HG02981 (cell line): ENCODE data around the gene BICD1.
"Not testable (repeated sequence)": the region's sequence is repeated elsewhere in the genome, so short reads cannot be mapped to it uniquely, and the experiment has no call there.

Experiments used
- ATAC-seq: cut with Tn5 transposase; IDR thresholded peaks from one replicate; pipeline ENCODE4 v1.9.1; 2021; ENCODE audit warnings: mild to moderate bottlenecking, moderate library complexity; ENCODE audit not compliant: unreplicated experiment

Gene BICD1

DNA sequence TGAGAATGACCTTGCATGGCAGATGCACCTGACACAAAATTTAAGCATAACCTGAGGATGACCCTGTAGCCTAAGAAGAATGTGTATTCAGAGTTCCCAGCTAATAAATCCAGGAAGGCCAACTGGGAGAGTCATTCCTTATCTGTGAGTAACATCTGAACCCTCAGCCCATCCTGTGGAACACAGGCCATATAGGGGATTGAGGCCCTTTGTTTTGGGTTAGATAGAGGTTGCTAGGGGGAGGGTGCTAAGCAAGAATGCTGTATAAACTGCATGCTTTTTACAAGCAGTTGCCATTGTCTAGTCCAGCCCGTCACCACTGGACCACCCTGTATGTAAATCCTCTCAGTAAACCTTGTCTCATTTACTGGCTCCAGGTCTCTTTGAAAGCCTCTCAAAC is 77.0 kb downstream of the BICD1 start:
- no peak for ATAC-seq

- not testable (repeated sequence) for ATAC-seq
Measured at GRCh38 chr12:32187127-32187526, 80.5 kb downstream of the BICD1 start.

- no peak for ATAC-seq
Measured at GRCh38 chr12:32191445-32191844, 84.8 kb downstream of the BICD1 start.

DNA sequence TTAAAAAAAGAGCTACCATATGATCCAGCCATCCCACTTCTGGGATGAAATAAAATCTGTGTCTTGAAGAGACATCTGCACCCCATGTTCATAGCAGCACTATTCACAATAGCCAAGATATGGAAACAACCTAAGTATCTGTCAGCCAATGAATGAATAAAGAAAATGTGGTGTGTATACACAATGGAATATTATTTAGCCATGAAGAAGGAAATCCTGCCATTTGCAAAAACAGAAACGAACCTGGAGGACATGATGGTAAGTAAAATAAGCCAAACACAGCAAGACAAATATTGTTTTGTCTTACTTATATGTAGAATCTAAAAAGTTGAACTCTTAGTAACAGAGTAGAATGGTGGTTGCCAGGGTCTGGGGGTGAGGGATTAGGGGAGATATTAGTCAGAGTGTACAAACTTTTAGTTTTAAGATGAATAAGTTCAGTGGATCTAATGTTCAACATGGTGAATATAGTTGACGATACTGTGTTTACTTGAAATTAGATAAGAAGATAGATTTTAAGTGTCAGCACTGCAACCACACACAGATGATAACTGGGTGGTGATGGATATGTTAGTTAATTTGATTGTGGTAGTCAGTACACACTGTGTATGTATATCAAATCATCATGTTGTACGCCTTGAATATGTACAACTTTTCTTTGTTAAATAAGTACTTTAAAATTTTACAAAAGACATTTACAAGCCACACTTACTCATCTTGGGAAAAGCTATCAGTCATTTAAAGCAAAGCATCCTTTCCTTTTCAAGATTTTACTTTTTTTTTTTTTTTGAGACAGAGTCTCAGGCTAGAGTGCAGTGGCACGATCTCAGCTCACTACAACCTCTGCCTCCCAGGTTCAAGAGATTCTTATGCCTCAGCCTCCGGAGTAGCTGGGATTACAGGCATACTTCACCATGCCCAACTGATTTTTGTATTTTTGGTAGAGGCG is 89.9 kb downstream of the BICD1 start:
- ATAC-seq, result no peak

DNA sequence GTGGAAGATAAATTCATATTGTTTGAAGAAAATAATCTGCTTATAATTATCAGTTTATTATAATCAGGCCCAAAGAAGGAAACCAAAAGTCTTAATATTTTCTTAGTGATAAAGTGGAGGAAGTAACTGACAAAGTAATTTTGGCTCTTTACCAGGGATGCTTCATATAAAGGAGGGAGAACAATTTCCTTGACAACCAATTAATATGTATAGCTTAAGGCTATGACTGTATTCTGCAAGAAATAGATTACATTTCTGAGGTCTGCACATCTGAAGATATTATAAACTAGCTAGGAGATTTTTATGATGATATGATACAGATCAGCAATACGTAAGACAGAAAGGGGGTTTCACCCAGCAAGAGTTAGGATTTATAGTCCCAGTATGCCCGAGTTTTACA is 90.8 kb downstream of the BICD1 start:
- no peak for ATAC-seq

DNA sequence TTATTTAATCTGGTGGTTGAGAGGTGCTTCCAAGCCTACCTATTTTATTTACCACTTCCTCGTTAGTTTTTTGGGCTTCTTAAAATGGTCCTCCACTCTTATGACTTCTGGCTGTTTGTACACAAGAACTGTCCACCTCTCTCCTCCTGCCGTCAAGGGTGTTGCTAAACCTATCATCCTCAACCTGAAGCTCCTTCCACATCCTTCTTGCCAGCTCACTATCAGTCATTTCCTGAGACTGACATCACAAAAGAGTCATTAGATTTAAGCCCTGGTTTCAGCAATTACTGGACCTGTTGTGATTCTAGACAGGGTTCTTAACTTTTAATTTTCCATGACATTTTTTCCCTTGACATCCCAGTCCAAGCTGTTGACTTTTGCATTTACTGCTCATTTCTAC is 91.9 kb downstream of the BICD1 start:
- no peak for ATAC-seq

DNA sequence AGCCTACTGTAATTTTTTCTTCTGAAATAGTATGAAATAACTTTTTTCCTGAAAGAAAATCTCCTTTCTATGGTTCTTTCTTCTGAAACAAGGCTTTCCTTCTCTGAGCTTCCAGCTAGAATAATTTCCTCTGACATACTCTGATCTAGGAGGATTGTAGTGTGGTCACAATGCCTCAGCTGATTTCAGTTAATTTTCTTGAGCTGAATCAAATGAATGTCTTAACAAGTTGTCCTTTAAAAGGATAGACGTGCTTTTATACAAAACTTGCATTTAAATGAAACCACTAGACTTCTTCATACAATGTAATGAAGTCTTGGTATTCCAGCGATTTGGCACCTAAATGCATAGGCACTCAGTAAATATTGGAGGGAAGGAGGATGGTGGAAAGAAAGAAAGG is 94.4 kb downstream of the BICD1 start:
- no peak for ATAC-seq

GRCh38 chr12:32201976-32202375 is 95.3 kb downstream of the BICD1 start:
- no peak for ATAC-seq

GRCh38 chr12:32205731-32206130 is 99.1 kb downstream of the BICD1 start:
- no peak for ATAC-seq

DNA sequence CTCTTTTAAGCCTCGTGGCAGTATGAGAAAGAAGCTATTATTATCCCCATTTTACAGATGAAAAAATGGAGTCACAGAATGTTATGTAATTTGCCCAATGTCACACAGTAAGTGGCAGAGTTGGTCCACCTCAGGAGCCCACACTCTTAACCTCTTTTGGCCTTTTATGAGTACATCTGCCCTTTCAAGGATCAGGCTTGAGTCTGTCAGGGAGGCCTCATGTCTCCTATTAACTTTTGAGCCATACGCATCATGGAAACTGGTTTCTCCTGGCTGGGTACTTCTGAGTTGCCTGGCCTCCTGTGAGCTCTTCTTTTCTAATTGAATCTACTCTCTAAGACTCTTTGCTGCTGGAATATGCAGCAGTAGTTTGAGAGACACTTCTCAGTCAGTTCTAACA is 101.7 kb downstream of the BICD1 start:
- no peak for ATAC-seq

DNA sequence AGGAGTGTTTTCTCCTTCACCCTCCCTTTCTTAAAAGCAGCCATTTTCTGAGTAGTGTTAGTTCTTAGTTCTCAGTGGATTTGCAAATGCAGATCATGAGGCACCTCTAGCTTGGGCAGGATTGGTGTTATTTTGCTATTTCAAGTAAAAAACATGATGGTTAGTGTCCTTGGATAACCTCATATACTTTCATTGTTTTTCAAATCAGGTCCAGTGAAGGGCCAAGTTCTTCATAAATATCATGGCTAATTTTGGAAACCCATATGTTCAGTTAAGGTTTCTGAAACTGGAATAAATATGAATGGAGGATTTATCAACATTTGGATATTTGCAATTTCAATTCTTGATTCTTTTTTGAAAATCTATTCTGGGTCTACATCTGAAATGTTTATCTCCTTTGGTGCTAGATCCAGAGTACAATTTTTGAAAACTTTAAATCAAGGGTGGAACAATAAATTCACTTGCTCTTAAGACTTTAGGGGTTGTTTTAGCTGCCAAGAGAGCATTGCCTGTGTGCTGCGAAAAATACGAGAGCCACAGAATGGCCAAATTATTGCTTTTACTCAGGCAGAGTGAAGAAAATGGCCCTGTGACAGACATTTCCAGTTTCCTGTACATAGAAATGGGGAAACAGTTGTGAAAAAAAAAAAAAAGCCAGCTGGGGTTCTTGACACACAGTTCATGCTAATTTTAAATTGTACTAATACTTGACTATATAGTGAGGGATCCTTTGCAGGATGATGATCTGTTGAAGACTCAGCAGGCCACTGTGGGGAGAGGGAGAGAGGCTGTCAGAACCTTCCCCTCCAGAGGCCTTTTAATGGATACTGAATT is 104.6 kb downstream of the BICD1 start:
- no peak for ATAC-seq

- no peak for ATAC-seq
Measured at GRCh38 chr12:32211900-32212156, 105.2 kb downstream of the BICD1 start.

DNA sequence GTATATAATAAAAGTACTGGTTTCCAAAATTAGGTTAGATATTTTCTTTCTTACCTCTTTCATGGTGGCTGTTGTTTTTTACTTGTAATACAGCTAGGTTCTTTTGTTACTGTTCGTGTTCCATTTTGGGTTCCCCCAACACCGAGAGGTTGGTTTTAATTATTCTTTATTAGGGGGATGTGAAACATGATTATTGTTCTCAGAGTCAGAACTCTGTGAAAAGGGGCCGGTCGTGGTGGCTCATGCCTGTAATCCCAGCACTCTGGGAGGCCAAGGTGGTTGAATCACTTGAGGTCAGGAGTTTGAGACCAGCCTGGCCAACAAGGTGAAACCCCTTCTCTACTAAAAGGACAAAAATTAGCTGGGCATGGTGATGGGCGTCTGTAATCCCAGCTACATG is 108.1 kb downstream of the BICD1 start:
- no peak for ATAC-seq

DNA sequence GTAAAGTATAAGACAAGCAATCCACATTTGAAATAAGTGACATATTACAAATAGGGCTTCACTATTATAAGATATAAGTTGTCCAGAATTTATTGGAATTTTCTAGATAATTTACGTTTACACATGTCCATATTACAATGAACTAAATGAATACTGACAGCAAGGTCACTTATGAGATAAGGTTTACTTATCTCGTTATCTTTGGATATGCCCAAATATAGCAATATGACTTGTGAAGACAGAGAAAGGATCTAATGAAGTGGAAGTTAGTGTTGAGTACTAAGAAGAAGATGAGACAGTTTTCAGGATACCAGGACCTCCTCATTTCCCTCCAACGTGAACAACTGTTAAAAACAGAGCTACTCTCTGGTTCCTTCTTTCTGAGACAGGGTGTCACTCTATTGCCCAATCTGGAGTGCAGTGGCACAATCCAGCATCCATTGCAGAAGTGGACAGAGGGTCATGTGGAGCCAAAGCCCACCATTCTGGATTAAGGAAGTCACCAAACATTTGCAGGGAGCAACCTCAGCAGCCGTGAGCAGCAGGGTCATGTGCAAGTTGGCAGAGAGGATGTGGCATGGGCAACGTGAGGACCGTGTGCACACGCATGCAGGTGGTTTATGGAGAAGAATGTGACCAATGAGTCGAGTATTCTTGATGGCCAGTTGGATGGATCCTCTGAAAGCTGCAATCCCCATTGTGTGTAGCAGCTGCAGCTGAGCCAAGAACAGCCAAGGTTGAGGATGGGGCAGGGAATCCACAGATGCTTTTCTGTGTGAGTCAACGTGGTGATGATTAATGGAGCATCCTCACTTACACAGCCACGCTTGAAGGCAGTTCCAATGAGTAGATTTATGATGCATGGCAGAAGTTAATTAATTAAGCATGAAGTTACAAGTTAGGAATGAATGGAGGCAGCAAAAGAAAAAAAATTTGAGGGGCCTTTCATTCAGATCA is 111.0 kb downstream of the BICD1 start:
- ATAC-seq, result no peak

DNA sequence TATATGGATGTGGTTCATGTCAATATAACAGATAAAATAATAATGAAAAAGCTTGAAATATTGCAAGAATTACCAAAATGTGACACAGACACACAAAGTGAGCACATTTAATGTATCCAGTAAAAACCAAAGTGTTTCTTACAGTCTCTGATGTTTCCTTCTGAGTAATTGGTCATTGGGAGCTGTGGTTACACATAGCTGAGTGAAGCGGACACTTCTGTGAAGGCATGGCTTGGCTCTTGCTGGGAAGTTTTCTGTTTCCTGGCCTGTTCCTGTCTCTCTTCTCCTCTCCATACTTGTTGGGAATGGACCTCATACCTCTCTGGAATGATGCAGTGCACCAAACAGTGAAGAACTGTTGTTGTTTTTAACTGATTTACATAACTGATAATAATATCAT is 117.3 kb downstream of the BICD1 start:
- no peak for ATAC-seq

GRCh38 chr12:32226768-32227167 is 120.1 kb downstream of the BICD1 start:
- ATAC-seq, result no peak

- no peak for ATAC-seq
Measured at GRCh38 chr12:32229971-32230612, 123.4 kb downstream of the BICD1 start.

GRCh38 chr12:32230613-32230993 is 124.0 kb downstream of the BICD1 start:
- ATAC-seq, result peak; percentile 61

GRCh38 chr12:32231361-32231760 is 124.7 kb downstream of the BICD1 start:
- ATAC-seq, result not testable (repeated sequence)

DNA sequence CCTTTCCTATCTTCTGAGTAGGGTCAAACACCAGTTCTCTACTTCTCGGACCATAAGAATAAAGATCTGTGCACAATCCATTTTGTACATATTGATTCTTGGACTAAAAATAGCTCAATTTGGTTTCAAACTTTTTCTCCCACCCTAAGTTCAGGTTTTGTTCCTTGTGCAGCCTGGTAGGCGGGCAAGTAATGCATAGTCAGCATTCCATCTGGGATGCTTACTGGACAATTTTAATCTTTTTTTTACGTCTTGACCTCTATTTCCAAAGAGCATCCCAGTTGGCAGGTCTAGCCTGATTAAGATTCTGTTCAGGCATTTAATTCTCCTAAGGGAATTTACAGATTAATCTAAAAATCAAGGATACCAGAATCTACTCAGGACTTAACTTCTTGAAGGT is 126.9 kb downstream of the BICD1 start:
- ATAC-seq, result no peak

DNA sequence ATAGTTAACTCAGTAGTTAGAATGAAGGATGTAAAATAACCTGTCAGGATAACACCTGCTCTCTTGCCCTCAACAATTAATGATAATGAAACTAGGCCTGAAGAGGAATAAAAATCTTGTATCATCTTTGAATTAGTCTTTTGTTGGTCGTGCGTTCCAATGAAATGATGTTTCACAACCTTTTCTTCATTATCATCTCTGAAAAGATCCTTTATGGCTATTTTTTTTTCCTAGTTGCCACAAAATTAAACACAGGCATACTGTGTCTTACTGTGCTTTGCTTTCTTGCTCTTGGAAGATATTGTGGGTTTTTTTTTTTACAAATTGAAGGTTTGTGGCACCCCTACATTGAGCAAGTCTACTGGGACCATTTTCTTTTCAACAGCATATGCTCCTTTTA is 128.6 kb downstream of the BICD1 start:
- ATAC-seq, result no peak
